HG03064 (cell line): ENCODE data around the gene LMF2.

Experiments used
- ATAC-seq: cut with Tn5 transposase; IDR thresholded peaks from one replicate; pipeline ENCODE4 v1.9.1; 2021; ENCODE audit warnings: low read depth; ENCODE audit not compliant: unreplicated experiment

Gene LMF2

GRCh38 chr22:50483977-50484853, 23.3 kb downstream of the LMF2 start:
- ATAC-seq: no peak

DNA sequence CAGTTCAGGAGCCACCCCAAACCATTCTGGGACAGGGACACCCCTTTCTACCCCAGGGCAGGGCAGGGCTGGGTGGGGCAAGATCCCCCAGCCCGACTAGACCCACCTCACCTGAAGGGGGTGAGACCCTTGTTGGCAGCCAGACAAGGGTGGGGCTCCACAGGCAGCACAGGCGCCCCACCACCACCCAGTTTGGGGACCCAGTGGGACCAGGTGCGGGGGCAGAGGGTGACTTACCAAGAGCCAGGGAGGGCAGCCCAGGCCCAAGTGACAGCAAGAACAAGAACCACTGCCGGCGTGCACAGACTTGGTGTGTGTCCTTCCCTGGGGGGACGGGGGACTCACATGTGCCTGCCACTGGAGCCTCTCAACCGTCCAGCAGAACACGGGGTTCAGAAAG, 23.9 kb downstream of the LMF2 start:
- no peak for ATAC-seq

GRCh38 chr22:50483106-50483505, 24.4 kb downstream of the LMF2 start:
- no peak for ATAC-seq

DNA sequence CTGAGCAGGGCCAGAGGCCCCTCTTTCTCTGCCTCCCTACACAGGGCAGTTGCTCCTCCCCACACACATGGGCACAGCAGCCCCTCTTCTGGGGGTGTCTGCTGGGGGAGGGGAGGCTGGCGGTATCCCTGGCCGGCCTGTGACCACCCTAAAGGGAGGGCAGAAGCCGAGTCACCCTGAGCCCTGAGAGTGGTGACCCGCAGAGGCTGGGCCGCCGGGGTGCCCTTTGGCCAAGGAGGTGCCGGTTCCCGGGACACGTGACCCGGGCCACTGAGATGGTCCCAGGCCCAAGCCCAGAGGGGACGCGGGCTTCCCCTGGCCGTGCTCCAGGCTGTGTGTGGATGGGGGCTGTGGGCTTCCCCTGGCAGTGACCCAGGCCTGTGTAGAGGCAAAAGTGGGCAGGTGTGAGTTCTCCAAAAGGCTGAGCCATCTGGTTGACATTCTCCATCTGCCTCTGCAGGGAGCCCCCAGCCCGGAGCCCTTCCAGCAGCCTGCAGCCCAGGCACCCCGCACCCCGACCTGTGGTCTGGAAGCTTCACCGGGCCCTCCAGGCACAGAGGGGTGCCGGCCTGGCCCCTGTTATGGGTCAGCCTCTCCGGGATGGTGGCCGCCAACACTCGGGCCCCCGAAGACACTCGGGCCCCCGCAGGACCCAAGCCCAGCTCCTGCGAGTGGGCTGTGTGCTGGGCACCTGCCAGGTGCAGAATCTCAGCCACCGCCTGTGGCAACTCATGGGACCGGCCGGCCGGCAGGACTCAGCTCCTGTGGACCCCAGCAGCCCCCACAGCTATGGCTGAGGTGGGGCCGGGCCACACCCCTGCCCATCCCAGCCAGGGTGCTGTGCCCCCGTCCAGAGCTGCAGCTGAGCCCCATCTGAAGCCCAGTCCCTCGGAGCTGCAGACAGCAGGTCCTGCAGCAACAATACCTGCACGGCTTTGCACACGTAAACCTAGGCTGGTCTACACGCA, 25.1 kb downstream of the LMF2 start:
- no peak for ATAC-seq

GRCh38 chr22:50481440-50482106, 25.9 kb downstream of the LMF2 start, which contains the start of gene ADM2:
Gene ADM2, plus strand, starts transcription at chr22:50481543. Its CDS starts 305 bp downstream, at chr22:50481848.
- no peak for ATAC-seq

- no peak for ATAC-seq
These were observed 26.5 kb downstream of the LMF2 start for GRCh38 chr22:50481045-50481439.

GRCh38 chr22:50479721-50480120, 27.8 kb downstream of the LMF2 start:
- ATAC-seq: no peak

DNA sequence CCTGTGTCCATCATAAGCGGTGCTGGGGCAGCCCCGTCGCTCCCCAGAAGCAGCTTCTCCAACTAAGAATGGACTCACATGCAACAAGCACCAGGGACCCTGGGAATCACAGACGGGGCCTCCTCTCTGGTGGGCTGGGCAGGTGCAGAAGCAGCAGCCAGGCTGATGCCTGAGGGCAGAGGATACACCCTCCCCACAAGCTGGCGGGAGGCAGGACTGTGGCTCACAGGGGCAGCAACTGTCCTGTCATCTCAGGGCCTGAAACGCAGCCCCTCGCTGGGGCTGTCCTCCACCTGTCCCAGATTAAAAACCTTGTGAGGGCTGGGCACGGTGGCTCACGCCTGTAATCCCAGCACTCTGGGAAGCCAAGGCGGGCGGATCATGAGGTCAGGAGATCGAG, 29.6 kb downstream of the LMF2 start:
- ATAC-seq: no peak

- ATAC-seq: no peak
These were observed 30.6 kb downstream of the LMF2 start for GRCh38 chr22:50476868-50477267.

DNA sequence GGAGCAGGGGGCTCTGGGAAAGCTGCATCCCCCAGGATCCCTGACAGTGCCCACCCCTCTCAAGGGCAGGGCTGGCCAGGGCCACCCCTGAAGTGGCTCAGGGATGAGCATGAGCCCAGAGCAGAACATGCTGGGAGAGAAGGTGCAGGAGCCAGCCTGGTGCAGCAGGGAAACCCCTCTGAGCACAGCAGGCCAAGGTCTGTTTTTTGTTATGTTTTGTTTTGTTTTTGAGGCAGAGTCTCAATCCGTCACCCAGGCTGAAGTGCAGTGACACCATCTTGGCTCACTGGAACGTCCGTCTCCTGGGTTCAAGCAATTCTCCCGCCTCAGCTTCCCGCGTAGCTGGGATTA, 31.9 kb downstream of the LMF2 start:
- no peak for ATAC-seq

DNA sequence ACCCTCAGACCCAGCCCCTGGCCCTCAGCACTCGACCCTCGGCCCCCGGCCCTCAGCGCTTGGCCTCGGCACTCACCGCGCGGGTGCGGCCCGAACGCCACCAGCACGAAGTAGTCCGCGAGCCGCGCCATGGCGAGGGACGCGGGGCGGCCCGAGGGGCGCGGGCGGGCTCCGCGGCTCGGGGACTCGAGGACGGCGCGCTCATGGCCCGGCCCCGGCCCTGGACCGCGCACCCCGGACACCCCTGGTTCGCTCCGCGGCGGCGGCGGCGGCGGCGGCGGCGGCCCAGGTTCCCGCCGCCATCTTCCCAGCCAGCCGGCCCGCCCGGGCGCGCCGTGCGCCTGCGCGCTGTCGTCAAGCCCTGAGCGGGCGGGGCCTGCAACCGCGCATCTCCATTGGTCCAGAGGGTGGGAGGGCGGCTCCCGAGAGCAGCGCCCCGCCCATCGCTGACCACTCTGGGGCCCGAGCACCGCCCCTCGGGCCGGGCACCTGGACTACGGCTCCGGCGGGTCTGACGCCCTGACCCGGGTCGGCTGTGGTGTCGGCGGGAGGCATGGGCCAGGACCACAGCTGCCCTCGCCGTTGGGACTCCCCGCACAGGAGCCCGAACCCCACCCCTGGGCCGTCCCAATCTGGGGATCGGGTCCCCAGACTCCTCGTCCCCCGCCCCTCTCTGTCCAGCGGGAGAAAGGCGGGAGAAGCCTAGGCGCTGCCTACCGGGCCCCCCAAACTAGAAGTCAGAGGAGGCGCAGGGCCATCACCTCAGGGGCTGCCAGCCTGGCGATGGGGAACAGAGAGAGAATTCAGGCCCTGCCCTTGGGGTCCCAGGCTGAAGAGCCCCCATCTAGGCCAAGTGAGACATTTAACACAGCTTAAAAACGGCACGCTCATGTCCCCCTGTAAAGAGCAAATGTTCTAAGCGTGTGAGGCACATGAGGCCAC, 32.5 kb downstream of the LMF2 start, which contains the start of gene SBF1:
Gene SBF1, minus strand, starts transcription at position 326 of the 942 bp plus-strand sequence. Its CDS starts 195 bp downstream, at position 131.
- ATAC-seq: peak; percentile 57

GRCh38 chr22:50473855-50474671, 33.4 kb downstream of the LMF2 start:
- no peak for ATAC-seq

DNA sequence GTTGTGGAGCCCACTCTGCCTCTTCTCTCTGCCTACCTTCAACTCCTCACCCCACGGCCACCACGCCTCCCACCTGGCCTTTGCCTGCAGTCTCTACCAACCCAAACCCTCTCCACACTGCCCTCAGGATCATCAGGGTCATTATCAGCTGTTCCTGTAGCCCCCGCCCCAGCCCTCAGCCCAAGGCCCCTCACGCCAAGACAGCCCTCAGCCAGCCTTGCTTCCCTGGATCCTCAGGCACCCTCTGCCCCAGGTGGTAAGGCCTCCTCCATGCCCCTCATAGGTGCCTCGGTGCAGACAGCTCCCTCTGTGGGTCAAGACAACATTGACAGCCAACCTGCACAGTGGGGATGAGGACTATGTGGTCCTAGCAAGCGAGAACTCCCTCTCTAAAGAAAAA, 34.4 kb downstream of the LMF2 start:
- ATAC-seq: no peak

DNA sequence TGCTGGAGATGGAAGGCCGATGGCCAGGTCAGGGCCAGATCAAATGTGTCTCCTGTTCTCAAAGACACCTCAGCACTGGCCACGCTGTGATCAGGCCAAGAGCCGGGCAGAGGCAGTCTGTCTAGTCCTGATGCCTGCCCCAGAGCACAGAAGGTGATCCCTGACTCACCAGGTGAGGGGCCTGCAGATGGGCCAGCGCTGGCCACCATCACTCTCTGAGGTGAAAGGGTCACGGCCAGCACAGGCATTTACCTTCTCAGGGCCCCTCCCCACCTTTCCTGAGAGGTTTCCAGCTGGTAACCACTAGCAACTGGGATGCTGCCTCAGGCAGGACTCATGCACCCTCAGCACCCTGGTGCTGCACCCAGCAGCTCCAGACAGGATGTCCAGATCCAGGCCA, 35.5 kb downstream of the LMF2 start:
- no peak for ATAC-seq

GRCh38 chr22:50471197-50471847, 36.2 kb downstream of the LMF2 start:
- ATAC-seq: no peak

- no peak for ATAC-seq
These were observed 37.0 kb downstream of the LMF2 start for GRCh38 chr22:50470491-50470890.

- ATAC-seq: peak; percentile 48
These were observed 37.9 kb downstream of the LMF2 start for GRCh38 chr22:50469377-50470305.
